ENCODE data around the gene ZNRF1. TPM values are rescaled to one million over a fixed set of nuclear protein-coding genes. Genes with fewer than 3 reads are reported as not detected.
"Not testable (repeated sequence)": the region's sequence is repeated elsewhere in the genome, so short reads cannot be mapped to it uniquely, and the experiment has no call there.

Gene ZNRF1
- total RNA-seq, 2 donors from 2014 or later, result 15.3 to 19.8 TPM

GRCh38 chr16:75086688-75087374 lies 88.0 kb downstream of the ZNRF1 start:
- no peak for TF ChIP-seq CTCF (IDR thresholded peaks at IDR 0.05)
- Histone ChIP-seq H3K36me3 (no peaks in the 10 kb centered on the region), H3K4me3 (no peak overlapping the region), H3K27ac (peak overlapping the region; percentile 67 to 69), H3K27me3 (no peaks in the 10 kb centered on the region), H3K9me3 (no peaks in the 10 kb centered on the region), H3K4me1 (peaks cover 0 to 42% of the 10 kb centered on the region in 2 donors)
- no peak for DNase-seq (ENCODE audit: low spot score)

GRCh38 chr16:75087375-75087979 lies 88.7 kb downstream of the ZNRF1 start:
- TF ChIP-seq CTCF (IDR thresholded peaks at IDR 0.05), result no peak
- H3K4me1 ChIP-seq, result peaks cover 0 to 40% of the 10 kb centered on the region in 2 donors
- H3K9me3 ChIP-seq, result no peaks in the 10 kb centered on the region
- H3K4me3 ChIP-seq, result peak overlapping the region in 1 of 2 donors; percentile 20
- H3K36me3 ChIP-seq, result no peaks in the 10 kb centered on the region
- no peaks in the 10 kb centered on the region for H3K27me3 ChIP-seq
- DNase-seq (ENCODE audit: low spot score), result peak; percentile 64
- peak overlapping the region; percentile 67 to 69 for H3K27ac ChIP-seq

GRCh38 chr16:75088216-75088615 lies 89.4 kb downstream of the ZNRF1 start:
- Histone ChIP-seq H3K4me1 (peaks cover 0 to 40% of the 10 kb centered on the region in 2 donors), H3K36me3 (no peaks in the 10 kb centered on the region), H3K9me3 (no peaks in the 10 kb centered on the region), H3K27me3 (no peaks in the 10 kb centered on the region), H3K27ac (no peak overlapping the region), H3K4me3 (no peak overlapping the region)
- no peak for DNase-seq (ENCODE audit: low spot score)
- TF ChIP-seq CTCF (IDR thresholded peaks at IDR 0.05), result no peak

- no peak overlapping the region for H3K27ac ChIP-seq
- H3K4me3 ChIP-seq, result no peak overlapping the region
- peaks cover 0 to 40% of the 10 kb centered on the region in 2 donors for H3K4me1 ChIP-seq
These were observed 90.1 kb downstream of the ZNRF1 start for GRCh38 chr16:75088934-75089333.

GRCh38 chr16:75089486-75090202 lies 90.8 kb downstream of the ZNRF1 start:
- no peak for TF ChIP-seq CTCF (IDR thresholded peaks at IDR 0.05)

More at GRCh38 chr16:75088934-75089333, 90.1 kb downstream of the ZNRF1 start:
- no peak for TF ChIP-seq CTCF (IDR thresholded peaks at IDR 0.05)
- Histone ChIP-seq H3K36me3 (peaks cover 5% of the 10 kb centered on the region), H3K9me3 (no peaks in the 10 kb centered on the region), H3K27me3 (no peaks in the 10 kb centered on the region)
- no peak for DNase-seq (ENCODE audit: low spot score)

GRCh38 chr16:75090899-75091298 lies 92.1 kb downstream of the ZNRF1 start:
- H3K27me3 ChIP-seq; DNase-seq (ENCODE audit: low spot score); H3K4me3 ChIP-seq; H3K27ac ChIP-seq; H3K9me3 ChIP-seq: not testable (repeated sequence)
- Histone ChIP-seq H3K4me1 (peaks cover 0 to 40% of the 10 kb centered on the region in 2 donors), H3K36me3 (peaks cover 14% of the 10 kb centered on the region)

More at GRCh38 chr16:75089486-75090202, 90.8 kb downstream of the ZNRF1 start:
- H3K27me3 ChIP-seq, result no peaks in the 10 kb centered on the region
- peaks cover 6% of the 10 kb centered on the region for H3K36me3 ChIP-seq
- H3K4me3 ChIP-seq, result no peak overlapping the region
- peaks cover 0 to 40% of the 10 kb centered on the region in 2 donors for H3K4me1 ChIP-seq
- H3K27ac ChIP-seq, result no peak overlapping the region
- DNase-seq (ENCODE audit: low spot score), result no peak
- no peaks in the 10 kb centered on the region for H3K9me3 ChIP-seq

- Histone ChIP-seq H3K4me1 (peaks cover 0 to 34% of the 10 kb centered on the region in 2 donors), H3K36me3 (peaks cover 14% of the 10 kb centered on the region)
- not testable (repeated sequence) for H3K27me3 ChIP-seq; DNase-seq (ENCODE audit: low spot score); H3K4me3 ChIP-seq; H3K9me3 ChIP-seq; H3K27ac ChIP-seq
These were observed 92.8 kb downstream of the ZNRF1 start for GRCh38 chr16:75091619-75092018.

Data from right atrium auricular region (tissue), 2 donors.